ENCODE results near the gene IL12B. TPM values are rescaled to one million over a fixed set of nuclear protein-coding genes. Genes with fewer than 3 reads are reported as not detected.

The IL12B gene
- total and polyA plus RNA-seq, 2 of the 4 experiments (the other 2 are of a cell fraction), result 0.03 TPM; not detected in 1

DNA sequence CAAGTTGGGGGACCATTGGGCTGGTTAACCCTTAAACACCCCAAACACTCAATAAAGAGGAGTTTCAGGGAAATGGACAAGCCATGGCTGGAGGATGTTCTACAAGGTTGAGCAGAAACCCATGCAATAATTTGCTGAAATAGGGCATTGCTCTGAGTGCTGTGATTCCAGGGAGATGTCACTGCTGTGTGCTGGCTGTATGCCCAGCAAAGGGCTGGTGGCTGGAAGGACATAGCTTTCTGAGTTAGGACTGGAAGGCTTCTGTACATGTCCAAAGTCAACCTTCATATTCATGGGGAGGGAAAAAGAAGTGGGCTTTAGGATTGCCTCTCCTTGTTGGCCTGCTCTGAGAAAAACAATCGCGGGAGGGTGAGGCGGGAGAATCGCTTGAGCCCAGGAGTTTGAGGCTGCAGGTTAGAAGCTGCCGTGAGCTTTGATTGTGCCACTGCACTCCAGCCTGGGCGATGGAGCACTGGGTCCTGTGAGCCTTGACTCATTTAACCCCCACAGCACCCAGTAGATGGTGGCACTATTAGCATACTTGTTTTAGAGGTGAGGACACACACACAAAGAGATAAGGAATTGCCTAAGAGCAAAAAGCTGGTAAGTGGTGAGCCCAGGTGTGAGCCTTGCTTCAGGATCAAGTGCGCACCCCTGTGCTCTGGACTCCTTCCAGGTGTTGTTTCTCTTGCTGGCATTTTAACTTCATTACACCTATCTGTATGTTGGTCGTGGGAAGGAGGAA lies 20.4 kb downstream of the IL12B start:
- ChIA-PET POLR2A (ENCODE audit: unreplicated experiment) (no interaction called here), CTCF (interaction anchor here (1.6 kb wide), 1 partner anchor 22 kb away, joined by 3 read pairs; no protein-coding TSS in a partner anchor)
- no peak overlapping the region for H4K8ac ChIP-seq (ENCODE audit: low read depth in 2 of 2, low read length in 2 of 2)

More for the DNA sequence above, 20.4 kb downstream of the IL12B start:
- Histone ChIP-seq H3K36me3 (ENCODE audit: control insufficient read depth, insufficient read depth, low read length) (no peaks in the 10 kb centered on the region), H3K4me1 (ENCODE audit: control insufficient read depth, insufficient read depth, low read length) (peaks cover 2% of the 10 kb centered on the region; the same call in 1 of the 2 replicates), H3K18ac (ENCODE audit: low read depth, low read length) (no peak overlapping the region), H3K4me2 (ENCODE audit: low read depth, low read length) (no peak overlapping the region), H2AK9ac (replicated peaks; ENCODE audit: low read depth, low read length, poor library complexity) (no peak overlapping the region), H2BK5ac (ENCODE audit: low read depth, low read length, poor library complexity, severe bottlenecking) (no peak overlapping the region), H4K20me1 (ENCODE audit: insufficient read depth, low read length) (no peaks in the 10 kb centered on the region), H3K4ac (ENCODE audit: low read depth, low read length) (no peak overlapping the region), H3K9me3 (ENCODE audit: control insufficient read depth, insufficient read depth, low read length) (no peaks in the 10 kb centered on the region), H2AK5ac (ENCODE audit: low read depth, low read length) (no peak overlapping the region), H3K14ac (replicated peaks; ENCODE audit: low read depth, low read length) (no peak overlapping the region), H3K23ac (ENCODE audit: low read depth, low read length) (no peak overlapping the region; the same call in 1 of the 2 replicates), H4K91ac (ENCODE audit: insufficient read depth, low read depth, low read length) (no peak overlapping the region), H2BK15ac (ENCODE audit: low read depth, low read length) (no peak overlapping the region), H3K4me3 (ENCODE audit: insufficient read depth, low read depth, low read length) (no peak overlapping the region), H3K27me3 (ENCODE audit: control insufficient read depth, insufficient read depth, low read length) (peaks cover 32% of the 10 kb centered on the region), H2AFZ (replicated peaks; ENCODE audit: low read length, poor library complexity) (peak overlapping the region; percentile 84), H3K9me1 (ENCODE audit: insufficient read depth, low read length) (no peaks in the 10 kb centered on the region), H2BK120ac (ENCODE audit: low read depth, low read length) (no peak overlapping the region), H3K27ac (ENCODE audit: insufficient read depth, low read length) (no peak overlapping the region), H4K5ac (ENCODE audit: low read depth, low read length) (no peak overlapping the region), H3K9ac (ENCODE audit: low read depth, low read length) (no peak overlapping the region), H2BK20ac (ENCODE audit: low read depth, low read length) (no peak overlapping the region), H3K56ac (ENCODE audit: extremely low read depth, insufficient read depth, low read length) (no peak overlapping the region), H3K79me1 (ENCODE audit: low read depth in 1 of 2, low read length in 2 of 2) (no peaks in the 10 kb centered on the region)
- ATAC-seq (ENCODE audit: low read depth) (no peak), DNase-seq (no peak)
- intact Hi-C loops (cut with micrococcal nuclease), result no loop called here
- dilution Hi-C loops (cut with HindIII; ENCODE audit: low sequenced_read_pairs, unreplicated experiment), result no loop called here
- no peak for TF ChIP-seq RCOR1 (IDR thresholded peaks at IDR 0.05; ENCODE audit: insufficient replicate concordance, low read length)
- TF ChIP-seq, protein P1, sequence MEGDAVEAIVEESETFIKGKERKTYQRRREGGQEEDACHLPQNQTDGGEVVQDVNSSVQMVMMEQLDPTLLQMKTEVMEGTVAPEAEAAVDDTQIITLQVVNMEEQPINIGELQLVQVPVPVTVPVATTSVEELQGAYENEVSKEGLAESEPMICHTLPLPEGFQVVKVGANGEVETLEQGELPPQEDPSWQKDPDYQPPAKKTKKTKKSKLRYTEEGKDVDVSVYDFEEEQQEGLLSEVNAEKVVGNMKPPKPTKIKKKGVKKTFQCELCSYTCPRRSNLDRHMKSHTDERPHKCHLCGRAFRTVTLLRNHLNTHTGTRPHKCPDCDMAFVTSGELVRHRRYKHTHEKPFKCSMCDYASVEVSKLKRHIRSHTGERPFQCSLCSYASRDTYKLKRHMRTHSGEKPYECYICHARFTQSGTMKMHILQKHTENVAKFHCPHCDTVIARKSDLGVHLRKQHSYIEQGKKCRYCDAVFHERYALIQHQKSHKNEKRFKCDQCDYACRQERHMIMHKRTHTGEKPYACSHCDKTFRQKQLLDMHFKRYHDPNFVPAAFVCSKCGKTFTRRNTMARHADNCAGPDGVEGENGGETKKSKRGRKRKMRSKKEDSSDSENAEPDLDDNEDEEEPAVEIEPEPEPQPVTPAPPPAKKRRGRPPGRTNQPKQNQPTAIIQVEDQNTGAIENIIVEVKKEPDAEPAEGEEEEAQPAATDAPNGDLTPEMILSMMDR (conservative IDR thresholded peaks at IDR 0.05; ENCODE audit: low read depth, low read length), result no peak
- TF ChIP-seq NFE2L2 (IDR thresholded peaks at IDR 0.05; ENCODE audit: low read depth, low read length), result no peak
- TF ChIP-seq CHD1 (IDR thresholded peaks at IDR 0.05; ENCODE audit: low read depth, low read length), result no peak
- no peak for TF ChIP-seq CEBPB (IDR thresholded peaks at IDR 0.05; ENCODE audit: low read depth, low read length)
- TF ChIP-seq RFX5 (IDR thresholded peaks at IDR 0.05; ENCODE audit: low read depth, low read length), result no peak
- TF ChIP-seq, protein P2, sequence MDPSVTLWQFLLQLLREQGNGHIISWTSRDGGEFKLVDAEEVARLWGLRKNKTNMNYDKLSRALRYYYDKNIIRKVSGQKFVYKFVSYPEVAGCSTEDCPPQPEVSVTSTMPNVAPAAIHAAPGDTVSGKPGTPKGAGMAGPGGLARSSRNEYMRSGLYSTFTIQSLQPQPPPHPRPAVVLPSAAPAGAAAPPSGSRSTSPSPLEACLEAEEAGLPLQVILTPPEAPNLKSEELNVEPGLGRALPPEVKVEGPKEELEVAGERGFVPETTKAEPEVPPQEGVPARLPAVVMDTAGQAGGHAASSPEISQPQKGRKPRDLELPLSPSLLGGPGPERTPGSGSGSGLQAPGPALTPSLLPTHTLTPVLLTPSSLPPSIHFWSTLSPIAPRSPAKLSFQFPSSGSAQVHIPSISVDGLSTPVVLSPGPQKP (IDR thresholded peaks at IDR 0.05; ENCODE audit: borderline replicate concordance, low read depth, low read length), result no peak
- TF ChIP-seq, protein P3, sequence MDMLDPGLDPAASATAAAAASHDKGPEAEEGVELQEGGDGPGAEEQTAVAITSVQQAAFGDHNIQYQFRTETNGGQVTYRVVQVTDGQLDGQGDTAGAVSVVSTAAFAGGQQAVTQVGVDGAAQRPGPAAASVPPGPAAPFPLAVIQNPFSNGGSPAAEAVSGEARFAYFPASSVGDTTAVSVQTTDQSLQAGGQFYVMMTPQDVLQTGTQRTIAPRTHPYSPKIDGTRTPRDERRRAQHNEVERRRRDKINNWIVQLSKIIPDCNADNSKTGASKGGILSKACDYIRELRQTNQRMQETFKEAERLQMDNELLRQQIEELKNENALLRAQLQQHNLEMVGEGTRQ (IDR thresholded peaks at IDR 0.05; ENCODE audit: low read depth, low read length), result no peak
- TF ChIP-seq SMC3 (IDR thresholded peaks at IDR 0.05; ENCODE audit: low read depth, low read length), result no peak
- TF ChIP-seq FOS (IDR thresholded peaks at IDR 0.05; ENCODE audit: low read depth, low read length), result no peak
- no peak for TF ChIP-seq MAZ (IDR thresholded peaks at IDR 0.05; ENCODE audit: borderline replicate concordance, low read depth, low read length)
- no peak for TF ChIP-seq POLR2A (IDR thresholded peaks at IDR 0.05; ENCODE audit: low read depth, low read length)
- no peak for TF ChIP-seq RAD21 (IDR thresholded peaks at IDR 0.05; ENCODE audit: low read length)
- TF ChIP-seq MXI1 (IDR thresholded peaks at IDR 0.05; ENCODE audit: borderline replicate concordance, low read depth, low read length), result no peak
- TF ChIP-seq BHLHE40 (IDR thresholded peaks at IDR 0.05; ENCODE audit: low read depth, low read length), result no peak
- TF ChIP-seq MAFK (IDR thresholded peaks at IDR 0.05; ENCODE audit: low read depth, low read length), result no peak
- in situ Hi-C loops (cut with MboI; ENCODE audit: low sequenced_read_pairs), result no loop called here
- WGBS, 2 experiments (ENCODE audit: extremely low coverage in 2 of 2, insufficient read length in 1 of 2), result 70% methylated on average over 2 of the region's 8 CpGs; no CpG with 5 or more reads in 1 of the 2 experiments
- no TSS peak for BruUV-seq (replicated peaks)

All from IMR-90 (cell line).